ENCODE data around the gene PDZD2.

PDZD2 gene

DNA sequence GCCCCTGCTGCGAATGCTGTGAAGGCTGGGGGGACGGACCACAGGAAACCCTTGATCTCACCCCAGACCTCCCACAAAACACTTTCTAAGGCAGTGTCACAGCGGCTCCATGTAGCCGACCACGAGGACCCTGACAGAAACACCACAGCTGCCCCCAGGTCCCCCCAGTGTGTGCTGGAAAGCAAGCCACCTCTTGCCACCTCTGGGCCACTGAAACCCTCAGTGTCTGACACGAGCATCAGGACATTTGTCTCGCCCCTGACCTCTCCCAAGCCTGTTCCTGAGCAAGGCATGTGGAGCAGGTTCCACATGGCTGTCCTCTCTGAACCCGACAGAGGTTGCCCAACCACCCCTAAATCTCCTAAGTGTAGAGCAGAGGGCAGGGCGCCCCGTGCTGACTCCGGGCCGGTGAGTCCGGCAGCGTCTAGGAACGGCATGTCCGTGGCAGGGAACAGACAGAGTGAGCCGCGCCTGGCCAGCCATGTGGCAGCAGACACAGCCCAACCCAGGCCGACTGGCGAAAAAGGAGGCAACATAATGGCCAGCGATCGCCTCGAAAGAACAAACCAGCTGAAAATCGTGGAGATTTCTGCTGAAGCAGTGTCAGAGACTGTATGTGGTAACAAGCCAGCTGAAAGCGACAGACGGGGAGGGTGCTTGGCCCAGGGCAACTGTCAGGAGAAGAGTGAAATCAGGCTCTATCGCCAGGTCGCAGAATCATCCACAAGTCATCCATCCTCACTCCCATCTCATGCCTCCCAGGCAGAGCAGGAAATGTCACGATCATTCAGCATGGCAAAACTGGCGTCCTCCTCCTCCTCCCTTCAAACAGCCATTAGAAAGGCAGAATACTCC is 450.4 kb downstream of the PDZD2 start:
- Histone ChIP-seq H3K27ac (ENCODE audit: low read length) (no peak overlapping the region), H3K36me3 (replicated peaks; ENCODE audit: insufficient read depth, low read length) (no peaks in the 10 kb centered on the region)
- TF ChIP-seq EZH2 (optimal IDR thresholded peaks at IDR 0.05; ENCODE audit: low read depth, low read length) (no peak), EZH2phosphoT487 (IDR thresholded peaks at IDR 0.05; ENCODE audit: low read length) (no peak)
- TF ChIP-seq, protein P1, sequence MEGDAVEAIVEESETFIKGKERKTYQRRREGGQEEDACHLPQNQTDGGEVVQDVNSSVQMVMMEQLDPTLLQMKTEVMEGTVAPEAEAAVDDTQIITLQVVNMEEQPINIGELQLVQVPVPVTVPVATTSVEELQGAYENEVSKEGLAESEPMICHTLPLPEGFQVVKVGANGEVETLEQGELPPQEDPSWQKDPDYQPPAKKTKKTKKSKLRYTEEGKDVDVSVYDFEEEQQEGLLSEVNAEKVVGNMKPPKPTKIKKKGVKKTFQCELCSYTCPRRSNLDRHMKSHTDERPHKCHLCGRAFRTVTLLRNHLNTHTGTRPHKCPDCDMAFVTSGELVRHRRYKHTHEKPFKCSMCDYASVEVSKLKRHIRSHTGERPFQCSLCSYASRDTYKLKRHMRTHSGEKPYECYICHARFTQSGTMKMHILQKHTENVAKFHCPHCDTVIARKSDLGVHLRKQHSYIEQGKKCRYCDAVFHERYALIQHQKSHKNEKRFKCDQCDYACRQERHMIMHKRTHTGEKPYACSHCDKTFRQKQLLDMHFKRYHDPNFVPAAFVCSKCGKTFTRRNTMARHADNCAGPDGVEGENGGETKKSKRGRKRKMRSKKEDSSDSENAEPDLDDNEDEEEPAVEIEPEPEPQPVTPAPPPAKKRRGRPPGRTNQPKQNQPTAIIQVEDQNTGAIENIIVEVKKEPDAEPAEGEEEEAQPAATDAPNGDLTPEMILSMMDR (IDR thresholded peaks at IDR 0.05; ENCODE audit: low read length), result no peak

DNA sequence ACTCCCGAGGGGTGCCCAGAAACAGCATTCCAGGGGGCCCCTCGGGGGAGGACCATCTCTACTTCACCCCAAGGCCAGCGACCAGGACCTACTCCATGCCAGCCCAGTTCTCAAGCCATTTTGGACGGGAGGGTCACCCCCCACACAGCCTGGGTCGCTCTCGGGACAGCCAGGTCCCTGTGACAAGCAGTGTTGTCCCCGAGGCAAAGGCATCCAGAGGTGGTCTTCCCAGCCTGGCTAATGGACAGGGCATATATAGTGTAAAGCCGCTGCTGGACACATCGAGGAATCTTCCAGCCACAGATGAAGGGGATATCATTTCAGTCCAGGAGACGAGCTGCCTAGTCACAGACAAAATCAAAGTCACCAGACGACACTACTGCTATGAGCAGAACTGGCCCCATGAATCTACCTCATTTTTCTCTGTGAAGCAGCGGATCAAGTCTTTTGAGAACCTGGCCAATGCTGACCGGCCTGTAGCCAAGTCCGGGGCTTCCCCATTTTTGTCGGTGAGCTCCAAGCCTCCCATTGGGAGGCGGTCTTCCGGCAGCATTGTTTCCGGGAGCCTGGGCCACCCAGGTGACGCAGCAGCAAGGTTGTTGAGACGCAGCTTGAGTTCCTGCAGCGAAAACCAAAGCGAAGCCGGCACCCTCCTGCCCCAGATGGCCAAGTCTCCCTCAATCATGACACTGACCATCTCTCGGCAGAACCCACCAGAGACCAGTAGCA is 451.3 kb downstream of the PDZD2 start:
- H3K4me2 ChIP-seq (ENCODE audit: low read depth, low read length), result no peak overlapping the region
- H4K20me1 ChIP-seq (ENCODE audit: insufficient read depth, low read length), result no peaks in the 10 kb centered on the region
- H3K27me3 ChIP-seq (replicated peaks; ENCODE audit: insufficient read depth, low read length), result no peaks in the 10 kb centered on the region
- no peak overlapping the region for H3K9ac ChIP-seq (ENCODE audit: low read length)
- TF ChIP-seq EZH2 (optimal IDR thresholded peaks at IDR 0.05; ENCODE audit: low read depth, low read length) (no peak), EZH2phosphoT487 (IDR thresholded peaks at IDR 0.05; ENCODE audit: low read length) (no peak)
- TF ChIP-seq, protein P1 (IDR thresholded peaks at IDR 0.05; ENCODE audit: low read length), result no peak
- DNase-seq, result no peak
- H3K27ac ChIP-seq (ENCODE audit: low read length), result no peak overlapping the region
- no peaks in the 10 kb centered on the region for H3K9me2 ChIP-seq (replicated peaks; ENCODE audit: insufficient read depth, low read length)
- H3K4me1 ChIP-seq (ENCODE audit: low read length), result peaks cover 5% of the 10 kb centered on the region; the same call in 1 of the 2 replicates
- no peaks in the 10 kb centered on the region for H3K9me3 ChIP-seq (replicated peaks; ENCODE audit: insufficient read depth, low read length)
- peaks cover 17% of the 10 kb centered on the region for H3F3A ChIP-seq (ENCODE audit: insufficient read depth, low read length)
- no peak overlapping the region for H2AFZ ChIP-seq (ENCODE audit: low read length)
- H3K36me3 ChIP-seq (replicated peaks; ENCODE audit: insufficient read depth, low read length), result no peaks in the 10 kb centered on the region
- H3K4me3 ChIP-seq (ENCODE audit: low read length), result no peak overlapping the region
- H3K79me2 ChIP-seq (ENCODE audit: low read length), result no peaks in the 10 kb centered on the region

More for the DNA sequence above, 450.4 kb downstream of the PDZD2 start:
- Histone ChIP-seq H3K4me2 (ENCODE audit: low read depth, low read length) (no peak overlapping the region), H3K27me3 (replicated peaks; ENCODE audit: insufficient read depth, low read length) (no peaks in the 10 kb centered on the region), H3K4me1 (ENCODE audit: low read length) (peaks cover 5% of the 10 kb centered on the region; the same call in 1 of the 2 replicates), H3K4me3 (ENCODE audit: low read length) (no peak overlapping the region), H3K79me2 (ENCODE audit: low read length) (no peaks in the 10 kb centered on the region), H3K9ac (ENCODE audit: low read length) (no peak overlapping the region), H3F3A (ENCODE audit: insufficient read depth, low read length) (peaks cover 17% of the 10 kb centered on the region), H4K20me1 (ENCODE audit: insufficient read depth, low read length) (no peaks in the 10 kb centered on the region), H3K9me3 (replicated peaks; ENCODE audit: insufficient read depth, low read length) (no peaks in the 10 kb centered on the region), H3K9me2 (replicated peaks; ENCODE audit: insufficient read depth, low read length) (no peaks in the 10 kb centered on the region), H2AFZ (ENCODE audit: low read length) (no peak overlapping the region)
- no peak for DNase-seq

DNA sequence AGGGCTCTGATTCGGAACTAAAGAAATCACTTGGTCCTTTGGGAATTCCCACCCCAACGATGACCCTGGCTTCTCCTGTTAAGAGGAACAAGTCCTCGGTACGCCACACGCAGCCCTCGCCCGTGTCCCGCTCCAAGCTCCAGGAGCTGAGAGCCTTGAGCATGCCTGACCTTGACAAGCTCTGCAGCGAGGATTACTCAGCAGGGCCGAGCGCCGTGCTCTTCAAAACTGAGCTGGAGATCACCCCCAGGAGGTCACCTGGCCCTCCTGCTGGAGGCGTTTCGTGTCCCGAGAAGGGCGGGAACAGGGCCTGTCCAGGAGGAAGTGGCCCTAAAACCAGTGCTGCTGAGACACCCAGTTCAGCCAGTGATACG is 451.8 kb downstream of the PDZD2 start:
- no peak overlapping the region for H3K27ac ChIP-seq (ENCODE audit: low read length)
- no peak overlapping the region for H3K9ac ChIP-seq (ENCODE audit: low read length)
- H3K9me2 ChIP-seq (replicated peaks; ENCODE audit: insufficient read depth, low read length), result no peaks in the 10 kb centered on the region
- H4K20me1 ChIP-seq (ENCODE audit: insufficient read depth, low read length), result no peaks in the 10 kb centered on the region
- H3K4me2 ChIP-seq (ENCODE audit: low read depth, low read length), result no peak overlapping the region
- peaks cover 17% of the 10 kb centered on the region for H3F3A ChIP-seq (ENCODE audit: insufficient read depth, low read length)
- H3K4me1 ChIP-seq (ENCODE audit: low read length), result peaks cover 5% of the 10 kb centered on the region; the same call in 1 of the 2 replicates
- no peaks in the 10 kb centered on the region for H3K79me2 ChIP-seq (ENCODE audit: low read length)
- no peak for DNase-seq
- H3K9me3 ChIP-seq (replicated peaks; ENCODE audit: insufficient read depth, low read length), result no peaks in the 10 kb centered on the region
- TF ChIP-seq EZH2 (optimal IDR thresholded peaks at IDR 0.05; ENCODE audit: low read depth, low read length) (no peak), EZH2phosphoT487 (IDR thresholded peaks at IDR 0.05; ENCODE audit: low read length) (no peak)
- TF ChIP-seq, protein P1 (IDR thresholded peaks at IDR 0.05; ENCODE audit: low read length), result no peak
- H3K27me3 ChIP-seq (replicated peaks; ENCODE audit: insufficient read depth, low read length), result no peaks in the 10 kb centered on the region
- H3K4me3 ChIP-seq (ENCODE audit: low read length), result no peak overlapping the region
- no peaks in the 10 kb centered on the region for H3K36me3 ChIP-seq (replicated peaks; ENCODE audit: insufficient read depth, low read length)
- H2AFZ ChIP-seq (ENCODE audit: low read length), result no peak overlapping the region

All from MM.1S (cell line).